TTC549 (cell line): ENCODE results near the gene PTPRD.

Experiments used
- FAIRE-seq: peaks from 2 replicates; lab custom pipeline; 2012; peaks lifted over from hg19 to GRCh38; lab: Jason Lieb, UNC

The PTPRD gene

GRCh38 chr9:8420416-8420815 lies 2192.4 kb downstream of the PTPRD start:
- FAIRE-seq, result no peak

- no peak for FAIRE-seq
These were observed 2193.1 kb downstream of the PTPRD start for GRCh38 chr9:8419596-8420275.

- no peak for FAIRE-seq
These were observed 2195.5 kb downstream of the PTPRD start for GRCh38 chr9:8417341-8417740.

GRCh38 chr9:8412327-8412726 lies 2200.5 kb downstream of the PTPRD start:
- no peak for FAIRE-seq

GRCh38 chr9:8408575-8409190 lies 2204.1 kb downstream of the PTPRD start:
- FAIRE-seq, result no peak

- FAIRE-seq, result no peak
These were observed 2210.7 kb downstream of the PTPRD start for GRCh38 chr9:8401961-8402705.

- FAIRE-seq, result no peak
These were observed 2212.4 kb downstream of the PTPRD start for GRCh38 chr9:8400378-8400777.

GRCh38 chr9:8395022-8395421 lies 2217.8 kb downstream of the PTPRD start:
- FAIRE-seq, result no peak

GRCh38 chr9:8394341-8394740 lies 2218.5 kb downstream of the PTPRD start:
- no peak for FAIRE-seq

GRCh38 chr9:8392866-8393265 lies 2219.9 kb downstream of the PTPRD start:
- FAIRE-seq, result no peak

GRCh38 chr9:8391566-8391965 lies 2221.2 kb downstream of the PTPRD start:
- no peak for FAIRE-seq

- FAIRE-seq, result no peak
These were observed 2221.7 kb downstream of the PTPRD start for GRCh38 chr9:8391132-8391531.

GRCh38 chr9:8390571-8390970 lies 2222.2 kb downstream of the PTPRD start:
- FAIRE-seq, result no peak

- FAIRE-seq, result no peak
These were observed 2223.3 kb downstream of the PTPRD start for GRCh38 chr9:8389531-8389930.

GRCh38 chr9:8388132-8388531 lies 2224.7 kb downstream of the PTPRD start:
- no peak for FAIRE-seq

GRCh38 chr9:8384091-8384490 lies 2228.7 kb downstream of the PTPRD start:
- no peak for FAIRE-seq

GRCh38 chr9:8382777-8383527 lies 2229.8 kb downstream of the PTPRD start:
- FAIRE-seq, result no peak

GRCh38 chr9:8382266-8382665 lies 2230.5 kb downstream of the PTPRD start:
- no peak for FAIRE-seq

GRCh38 chr9:8381601-8382000 lies 2231.2 kb downstream of the PTPRD start:
- no peak for FAIRE-seq

- FAIRE-seq, result no peak
These were observed 2238.3 kb downstream of the PTPRD start for GRCh38 chr9:8374471-8374870.

- FAIRE-seq, result no peak
These were observed 2241.1 kb downstream of the PTPRD start for GRCh38 chr9:8371686-8372085.

- FAIRE-seq, result no peak
These were observed 2246.5 kb downstream of the PTPRD start for GRCh38 chr9:8366161-8366926.
